PC-9 (cell line): ENCODE measurements around the gene GBP1. TPM values are rescaled to one million over a fixed set of nuclear protein-coding genes. Genes with fewer than 3 reads are reported as not detected.
"Not testable (repeated sequence)": the region's sequence is repeated elsewhere in the genome, so short reads cannot be mapped to it uniquely, and the experiment has no call there.

Experiments
- BruUV-seq: library from RNA; stranded (reverse); fragments of 400-500 nt; replicated peaks from 2 replicates; lab custom pipeline; 2021; lab: Mats Ljungman, UMichigan
- CTCF ChIA-PET: fragments of 300-600 bp; sonication (Branson Sonifier 250); formaldehyde crosslinking; loops from one replicate; lab custom pipeline; 2022; ENCODE audit warnings: antibody characterized with exemption; lab: Charles Lee
- POLR2A ChIA-PET: fragments of 300-600 bp; sonication (Branson Sonifier 250); formaldehyde crosslinking; loops from one replicate; lab custom pipeline; 2022; ENCODE audit warnings: antibody characterized with exemption; ENCODE audit not compliant: unreplicated experiment; lab: Charles Lee
- DNase-seq, 2 experiments: peaks; one replicate each; pipeline versions ENCODE4 v3.0.0 to v3.0.0-alpha.2; 2015 to 2022; ENCODE audit warnings: mixed read lengths in 1 of 2
- H2AFZ ChIP-seq: fragments of 200-600 bp; sonication (generic); 2 replicates; pipeline ENCODE4 v1.8.1; 2017; ENCODE audit warnings: antibody characterized with exemption
- H3F3A ChIP-seq: fragments of 200-600 bp; sonication (generic); 2 replicates; pipeline ENCODE4 v1.8.1; 2017; ENCODE audit warnings: antibody characterized with exemption, mild to moderate bottlenecking, low read depth; ENCODE audit not compliant: insufficient read depth
- H3K27ac ChIP-seq: fragments of 200-600 bp; sonication (generic); 2 replicates; pipeline ENCODE4 v1.6.1; 2016; ENCODE audit warnings: mixed run types
- H3K27me3 ChIP-seq: fragments of 200-600 bp; sonication (generic); 2 replicates; pipeline ENCODE4 v1.6.1; 2016; ENCODE audit warnings: low read depth, mixed run types; ENCODE audit not compliant: insufficient read depth
- H3K36me3 ChIP-seq: fragments of 200-600 bp; sonication (generic); 2 replicates; pipeline ENCODE4 v1.6.1; 2016; ENCODE audit warnings: low read depth, mixed run types
- H3K4me1 ChIP-seq: fragments of 200-600 bp; sonication (generic); replicated peaks from 2 replicates; pipeline ENCODE4 v1.6.1; 2016; ENCODE audit warnings: mixed run types; ENCODE audit not compliant: insufficient read depth
- H3K4me2 ChIP-seq: fragments of 200-600 bp; sonication (generic); 2 replicates; pipeline ENCODE4 v1.6.1; 2017; ENCODE audit warnings: mixed run types
- H3K4me3 ChIP-seq: fragments of 200-600 bp; sonication (generic); 2 replicates; pipeline ENCODE4 v1.6.1; 2016; ENCODE audit warnings: mixed run types
- H3K79me2 ChIP-seq: fragments of 200-600 bp; sonication (generic); 2 replicates; pipeline ENCODE4 v1.6.1; 2017; ENCODE audit warnings: low read depth, mixed run types
- H3K9me2 ChIP-seq: fragments of 200-600 bp; sonication (generic); 2 replicates; pipeline ENCODE4 v1.8.1; 2017; ENCODE audit warnings: mild to moderate bottlenecking; ENCODE audit not compliant: insufficient read depth
- H3K9me3 ChIP-seq: fragments of 200-600 bp; sonication (generic); 2 replicates; pipeline ENCODE4 v1.8.1; 2016; ENCODE audit warnings: low read depth; ENCODE audit not compliant: insufficient read depth
- H4K20me1 ChIP-seq: fragments of 200-600 bp; sonication (generic); 2 replicates; pipeline ENCODE4 v1.8.1; 2017; ENCODE audit not compliant: insufficient read depth
- EZH2 ChIP-seq: fragments of 200-600 bp; sonication (generic); IDR thresholded peaks from 2 replicates; pipeline ENCODE4 v1.8.0; 2017; ENCODE audit warnings: antibody characterized with exemption, low read depth
- intact Hi-C: fragments of 100-400 bp; cut with micrococcal nuclease; formaldehyde crosslinking; loops from one replicate; pipeline ENCODE4 v1.10.0; 2022; ENCODE audit not compliant: unreplicated experiment
- total RNA-seq: library from RNA; stranded (reverse); gene quantifications from 2 replicates; pipeline ENCODE4 v1.2.3, GENCODE V29; 2021
- TF ChIP-seq, protein P1 (sequence below): fragments of 200-600 bp; sonication (generic); conservative IDR thresholded peaks from 2 replicates; pipeline ENCODE4 v1.6.1; 2017; ENCODE audit warnings: mixed run types, antibody characterized with exemption, mild to moderate bottlenecking, moderate library complexity

Gene GBP1
- total RNA-seq, 1 experiment from 2014 or later = 7.3 TPM

DNA sequence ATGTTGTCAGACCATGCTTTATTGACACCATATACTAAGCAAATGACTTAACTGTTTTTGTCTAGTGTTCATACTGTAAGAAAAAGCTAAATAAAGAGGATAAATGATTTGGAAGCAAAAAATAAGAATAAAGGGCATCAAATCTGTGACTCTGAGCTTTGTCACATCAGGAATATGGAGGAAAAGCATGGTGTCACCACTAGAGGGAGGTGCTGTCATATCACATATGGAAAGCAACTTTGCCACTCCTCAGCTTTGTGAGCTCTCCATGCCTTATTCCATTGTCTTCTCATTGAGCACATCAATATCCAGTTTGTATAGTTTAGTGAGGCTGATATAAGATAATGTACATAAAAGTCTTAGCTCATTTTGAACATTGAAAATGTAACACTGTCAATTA is 20.8 kb upstream of the GBP1 start:
- no peak for DNase-seq
- ChIA-PET CTCF (no interaction called here), POLR2A (no interaction called here)
- Histone ChIP-seq H3K9me2 (no peaks in the 10 kb centered on the region), H3K4me1 (no peaks in the 10 kb centered on the region), H3K36me3 (no peaks in the 10 kb centered on the region), H3K9me3 (no peaks in the 10 kb centered on the region), H2AFZ (no peak overlapping the region), H3K79me2 (no peaks in the 10 kb centered on the region), H4K20me1 (no peaks in the 10 kb centered on the region), H3K27me3 (no peaks in the 10 kb centered on the region), H3K4me2 (no peak overlapping the region), H3F3A (no peaks in the 10 kb centered on the region), H3K4me3 (no peak overlapping the region), H3K27ac (no peak overlapping the region)
- TF ChIP-seq, protein P1, sequence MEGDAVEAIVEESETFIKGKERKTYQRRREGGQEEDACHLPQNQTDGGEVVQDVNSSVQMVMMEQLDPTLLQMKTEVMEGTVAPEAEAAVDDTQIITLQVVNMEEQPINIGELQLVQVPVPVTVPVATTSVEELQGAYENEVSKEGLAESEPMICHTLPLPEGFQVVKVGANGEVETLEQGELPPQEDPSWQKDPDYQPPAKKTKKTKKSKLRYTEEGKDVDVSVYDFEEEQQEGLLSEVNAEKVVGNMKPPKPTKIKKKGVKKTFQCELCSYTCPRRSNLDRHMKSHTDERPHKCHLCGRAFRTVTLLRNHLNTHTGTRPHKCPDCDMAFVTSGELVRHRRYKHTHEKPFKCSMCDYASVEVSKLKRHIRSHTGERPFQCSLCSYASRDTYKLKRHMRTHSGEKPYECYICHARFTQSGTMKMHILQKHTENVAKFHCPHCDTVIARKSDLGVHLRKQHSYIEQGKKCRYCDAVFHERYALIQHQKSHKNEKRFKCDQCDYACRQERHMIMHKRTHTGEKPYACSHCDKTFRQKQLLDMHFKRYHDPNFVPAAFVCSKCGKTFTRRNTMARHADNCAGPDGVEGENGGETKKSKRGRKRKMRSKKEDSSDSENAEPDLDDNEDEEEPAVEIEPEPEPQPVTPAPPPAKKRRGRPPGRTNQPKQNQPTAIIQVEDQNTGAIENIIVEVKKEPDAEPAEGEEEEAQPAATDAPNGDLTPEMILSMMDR = peak; percentile 68
- no peak for TF ChIP-seq EZH2
- no TSS peak for BruUV-seq
- intact Hi-C loops = no loop called here

DNA sequence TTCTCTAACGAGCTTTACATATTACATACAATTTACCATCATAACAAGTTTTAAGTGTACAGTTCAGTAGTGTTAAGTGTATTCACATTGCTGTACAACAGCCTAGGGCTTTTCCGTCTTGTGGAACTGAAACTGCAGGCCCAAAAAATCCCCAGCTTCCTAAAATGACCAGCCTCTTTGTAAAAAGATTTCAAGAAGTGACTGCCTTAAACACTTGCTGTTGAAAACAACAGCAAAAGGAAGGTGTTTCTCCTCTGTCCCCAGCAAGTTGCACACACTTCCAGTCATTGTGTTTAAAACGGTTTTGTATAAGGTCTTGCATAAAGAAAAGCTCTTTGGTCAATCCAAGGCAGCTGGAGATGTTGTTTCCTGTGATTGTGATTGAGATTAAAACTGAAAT is 16.0 kb upstream of the GBP1 start:
- no peaks in the 10 kb centered on the region for H3K9me2 ChIP-seq
- ChIA-PET POLR2A (no interaction called here), CTCF (interaction anchor here (0.5 kb wide), 1 partner anchor 517 kb away, joined by 4 read pairs; no protein-coding TSS in a partner anchor)
- no peaks in the 10 kb centered on the region for H3K9me3 ChIP-seq
- H3K4me3 ChIP-seq = no peak overlapping the region
- no peaks in the 10 kb centered on the region for H3K4me1 ChIP-seq
- no peaks in the 10 kb centered on the region for H3K36me3 ChIP-seq
- intact Hi-C loops = no loop called here
- no TSS peak for BruUV-seq
- no peaks in the 10 kb centered on the region for H3K79me2 ChIP-seq
- no peak overlapping the region for H2AFZ ChIP-seq
- no peak overlapping the region for H3K4me2 ChIP-seq
- no peak overlapping the region for H3K27ac ChIP-seq
- no peaks in the 10 kb centered on the region for H4K20me1 ChIP-seq
- no peak for DNase-seq
- no peaks in the 10 kb centered on the region for H3K27me3 ChIP-seq
- TF ChIP-seq EZH2 = no peak
- TF ChIP-seq, protein P1 = no peak
- no peaks in the 10 kb centered on the region for H3F3A ChIP-seq

DNA sequence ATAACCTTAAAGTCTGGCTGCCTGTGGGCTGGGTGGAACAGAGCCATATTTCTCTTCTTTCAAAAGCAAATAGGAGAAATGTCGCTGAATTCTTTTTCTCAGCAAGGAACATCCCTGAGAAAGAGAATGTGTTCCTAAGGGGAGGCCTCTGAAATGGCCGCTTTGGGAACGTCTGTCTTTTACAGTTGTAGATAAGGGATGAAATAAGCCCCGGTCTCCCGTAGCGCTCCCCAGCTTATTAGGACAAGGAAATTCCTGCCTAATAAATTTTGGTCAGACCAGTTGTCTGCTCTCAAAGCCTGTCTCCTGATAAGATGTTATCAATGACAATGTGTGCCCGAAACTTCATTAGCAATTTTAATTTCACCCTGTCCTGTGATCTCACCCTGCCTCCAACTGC is 15.1 kb upstream of the GBP1 start:
- H3K9me3 ChIP-seq, H3K27ac ChIP-seq, H3F3A ChIP-seq, H4K20me1 ChIP-seq, H3K9me2 ChIP-seq, CTCF ChIA-PET, H3K79me2 ChIP-seq, H3K4me2 ChIP-seq, POLR2A ChIA-PET, intact Hi-C loops, H2AFZ ChIP-seq, BruUV-seq, H3K36me3 ChIP-seq, H3K27me3 ChIP-seq, H3K4me1 ChIP-seq, DNase-seq, H3K4me3 ChIP-seq: not testable (repeated sequence)

DNA sequence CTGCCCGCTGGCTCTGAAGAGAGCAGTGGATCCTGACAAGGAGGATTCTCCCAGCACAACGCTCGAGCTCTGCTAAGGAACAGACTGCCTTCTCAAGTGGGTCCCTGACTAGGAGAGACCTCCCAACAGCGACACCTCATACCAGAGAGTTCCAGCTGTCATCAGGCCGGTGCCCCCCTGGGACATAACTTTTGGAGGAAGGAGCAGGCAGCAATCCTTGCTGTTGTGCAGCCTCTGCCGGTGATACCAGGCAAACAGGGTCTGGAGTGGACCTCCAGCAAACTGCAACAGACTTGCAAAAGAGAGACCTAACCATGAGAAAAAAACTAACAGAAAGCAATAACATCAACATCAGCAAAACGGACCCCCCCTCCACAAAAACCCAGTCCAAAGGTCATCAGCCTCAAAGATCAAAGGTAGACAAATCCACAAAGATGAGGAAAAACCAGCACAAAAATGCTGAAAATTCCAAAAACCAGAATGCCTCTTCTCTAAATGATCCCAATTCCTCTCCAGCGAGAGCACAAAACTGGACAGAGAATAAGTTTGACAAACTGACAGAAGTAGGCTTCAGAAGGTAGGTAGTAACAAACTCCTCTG is 7.6 kb upstream of the GBP1 start:
- DNase-seq, H3K4me3 ChIP-seq, CTCF ChIA-PET, H3K36me3 ChIP-seq, intact Hi-C loops, POLR2A ChIA-PET, H3F3A ChIP-seq, BruUV-seq, H3K4me1 ChIP-seq, H2AFZ ChIP-seq, H3K79me2 ChIP-seq, H4K20me1 ChIP-seq, H3K27ac ChIP-seq, H3K4me2 ChIP-seq, H3K9me3 ChIP-seq, H3K9me2 ChIP-seq, H3K27me3 ChIP-seq: not testable (repeated sequence)
